GM21619 (cell line): ENCODE data around the gene CWF19L2.
A peak's percentile ranks its signal among the peaks of the same experiment; 100 is the strongest.
"Not testable (repeated sequence)": the region's sequence is repeated elsewhere in the genome, so short reads cannot be mapped to it uniquely, and the experiment has no call there.

Experiments used
- ATAC-seq: cut with Tn5 transposase; IDR thresholded peaks from one replicate; pipeline ENCODE4 v1.9.1; 2021; ENCODE audit not compliant: unreplicated experiment

Gene CWF19L2

GRCh38 chr11:107457558-107458271 lies at the start of gene CWF19L2:
Gene CWF19L2 (minus strand): TSS chr11:107457825. CDS start chr11:107457816, 9 bp downstream.
- peak; percentile 98 for ATAC-seq

- ATAC-seq = no peak
These were observed 48.1 kb upstream of the CWF19L2 start for GRCh38 chr11:107505647-107506225.

GRCh38 chr11:107504981-107505380 lies 47.4 kb upstream of the CWF19L2 start:
- no peak for ATAC-seq

- no peak for ATAC-seq
These were observed 44.1 kb upstream of the CWF19L2 start for GRCh38 chr11:107501713-107502112.

GRCh38 chr11:107497371-107497770 lies 39.7 kb upstream of the CWF19L2 start:
- ATAC-seq = not testable (repeated sequence)

- no peak for ATAC-seq
These were observed 38.4 kb upstream of the CWF19L2 start for GRCh38 chr11:107496011-107496410.

- ATAC-seq = no peak
These were observed 36.4 kb upstream of the CWF19L2 start for GRCh38 chr11:107494055-107494454.

GRCh38 chr11:107493117-107493516 lies 35.5 kb upstream of the CWF19L2 start:
- ATAC-seq = no peak

GRCh38 chr11:107490836-107491235 lies 33.2 kb upstream of the CWF19L2 start:
- no peak for ATAC-seq

- ATAC-seq = no peak
These were observed 24.6 kb upstream of the CWF19L2 start for GRCh38 chr11:107482234-107482633.

GRCh38 chr11:107478922-107479321 lies 21.3 kb upstream of the CWF19L2 start:
- no peak for ATAC-seq

GRCh38 chr11:107477820-107478219 lies 20.2 kb upstream of the CWF19L2 start:
- ATAC-seq = no peak

GRCh38 chr11:107473792-107474191 lies 16.2 kb upstream of the CWF19L2 start:
- ATAC-seq = no peak

- no peak for ATAC-seq
These were observed 15.3 kb upstream of the CWF19L2 start for GRCh38 chr11:107472966-107473365.

- no peak for ATAC-seq
These were observed 11.0 kb upstream of the CWF19L2 start for GRCh38 chr11:107468596-107468995.

GRCh38 chr11:107467696-107468095 lies 10.1 kb upstream of the CWF19L2 start:
- no peak for ATAC-seq

- not testable (repeated sequence) for ATAC-seq
These were observed 8.7 kb upstream of the CWF19L2 start for GRCh38 chr11:107466275-107466866.

GRCh38 chr11:107457205-107457557 lies 444 bp downstream of the CWF19L2 start:
- peak; percentile 33 for ATAC-seq

GRCh38 chr11:107453594-107454286 lies 3.9 kb downstream of the CWF19L2 start:
- no peak for ATAC-seq

GRCh38 chr11:107446822-107447431 lies 10.7 kb downstream of the CWF19L2 start:
- no peak for ATAC-seq

- ATAC-seq = no peak
These were observed 14.9 kb downstream of the CWF19L2 start for GRCh38 chr11:107442715-107443215.
